BE2C (cell line): ENCODE results near the gene RGMA.

Experiments
- DNase-seq: peaks from one replicate; pipeline ENCODE4 v3.0.0-alpha.2; 2020
- H3K27me3 ChIP-seq: fragments of 250-450 bp; sonication (Bioruptor Pico); 2 replicates; pipeline ENCODE4 v1.5.1; 2020; ENCODE audit warnings: mild to moderate bottlenecking
- H3K36me3 ChIP-seq: fragments of 250-450 bp; sonication (Bioruptor Pico); 2 replicates; pipeline ENCODE4 v1.5.1; 2020; ENCODE audit warnings: mild to moderate bottlenecking
- H3K4me1 ChIP-seq: fragments of 250-450 bp; sonication (Bioruptor Pico); 2 replicates; pipeline ENCODE4 v1.5.1; 2020
- H3K4me3 ChIP-seq: 2 replicates; pipeline ENCODE4 v1.5.1; 2011; ENCODE audit warnings: low read depth, low read length
- H3K9me3 ChIP-seq: fragments of 250-450 bp; sonication (Bioruptor Pico); 2 replicates; pipeline ENCODE4 v1.5.1; 2020
- TF ChIP-seq, protein P1 (sequence below): IDR thresholded peaks from 2 replicates; pipeline ENCODE4 v1.5.1; 2012; ENCODE audit warnings: mild to moderate bottlenecking, low read depth, low read length

Gene RGMA

DNA sequence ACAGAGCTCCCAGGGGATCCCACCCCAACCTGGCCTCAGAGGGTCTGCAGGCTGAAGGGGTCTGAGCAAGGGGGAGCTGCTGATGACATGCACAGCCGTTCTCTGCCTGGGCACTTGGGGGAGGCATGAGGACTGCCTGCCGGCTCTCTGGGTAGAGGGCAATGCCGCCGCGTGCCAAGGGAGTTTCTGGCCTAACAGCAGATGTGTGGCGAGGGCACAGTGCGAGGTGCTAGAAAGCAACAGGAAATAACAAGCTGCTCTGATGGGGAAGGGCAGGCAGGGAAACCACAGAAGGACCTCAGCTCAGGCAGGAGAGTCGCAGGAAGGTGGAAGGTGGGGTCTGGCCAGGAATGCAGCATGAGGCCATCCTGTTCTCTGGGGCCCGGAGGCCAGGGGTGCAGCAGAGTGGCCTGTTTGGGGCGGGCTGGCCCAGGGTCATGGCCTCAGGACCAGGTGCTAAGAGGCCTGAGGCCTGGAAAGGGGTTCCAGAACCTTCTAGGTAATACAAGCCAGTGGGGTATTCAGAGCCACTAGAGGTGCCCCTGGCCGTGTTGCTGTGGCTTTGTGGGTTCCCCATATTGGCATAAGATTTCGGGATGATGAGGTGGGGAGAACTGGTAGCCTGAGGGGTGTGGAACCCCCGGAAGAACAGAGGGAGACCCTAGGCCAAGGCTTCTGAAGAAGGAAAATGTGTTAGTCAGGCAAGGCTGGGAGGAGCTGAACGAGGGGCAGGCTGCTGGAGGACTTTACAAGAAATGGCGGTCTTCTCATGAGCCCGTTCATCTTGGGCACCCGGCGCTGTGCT, 41.2 kb downstream of the RGMA start:
- Histone ChIP-seq H3K36me3 (no peaks in the 10 kb centered on the region; the same call in 1 of the 2 replicates), H3K9me3 (peaks cover 3% of the 10 kb centered on the region; the same call in 1 of the 2 replicates), H3K27me3 (no peaks in the 10 kb centered on the region), H3K4me3 (no peak overlapping the region), H3K4me1 (no peaks in the 10 kb centered on the region)
- no peak for DNase-seq
- TF ChIP-seq, protein P1, sequence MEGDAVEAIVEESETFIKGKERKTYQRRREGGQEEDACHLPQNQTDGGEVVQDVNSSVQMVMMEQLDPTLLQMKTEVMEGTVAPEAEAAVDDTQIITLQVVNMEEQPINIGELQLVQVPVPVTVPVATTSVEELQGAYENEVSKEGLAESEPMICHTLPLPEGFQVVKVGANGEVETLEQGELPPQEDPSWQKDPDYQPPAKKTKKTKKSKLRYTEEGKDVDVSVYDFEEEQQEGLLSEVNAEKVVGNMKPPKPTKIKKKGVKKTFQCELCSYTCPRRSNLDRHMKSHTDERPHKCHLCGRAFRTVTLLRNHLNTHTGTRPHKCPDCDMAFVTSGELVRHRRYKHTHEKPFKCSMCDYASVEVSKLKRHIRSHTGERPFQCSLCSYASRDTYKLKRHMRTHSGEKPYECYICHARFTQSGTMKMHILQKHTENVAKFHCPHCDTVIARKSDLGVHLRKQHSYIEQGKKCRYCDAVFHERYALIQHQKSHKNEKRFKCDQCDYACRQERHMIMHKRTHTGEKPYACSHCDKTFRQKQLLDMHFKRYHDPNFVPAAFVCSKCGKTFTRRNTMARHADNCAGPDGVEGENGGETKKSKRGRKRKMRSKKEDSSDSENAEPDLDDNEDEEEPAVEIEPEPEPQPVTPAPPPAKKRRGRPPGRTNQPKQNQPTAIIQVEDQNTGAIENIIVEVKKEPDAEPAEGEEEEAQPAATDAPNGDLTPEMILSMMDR: no peak

DNA sequence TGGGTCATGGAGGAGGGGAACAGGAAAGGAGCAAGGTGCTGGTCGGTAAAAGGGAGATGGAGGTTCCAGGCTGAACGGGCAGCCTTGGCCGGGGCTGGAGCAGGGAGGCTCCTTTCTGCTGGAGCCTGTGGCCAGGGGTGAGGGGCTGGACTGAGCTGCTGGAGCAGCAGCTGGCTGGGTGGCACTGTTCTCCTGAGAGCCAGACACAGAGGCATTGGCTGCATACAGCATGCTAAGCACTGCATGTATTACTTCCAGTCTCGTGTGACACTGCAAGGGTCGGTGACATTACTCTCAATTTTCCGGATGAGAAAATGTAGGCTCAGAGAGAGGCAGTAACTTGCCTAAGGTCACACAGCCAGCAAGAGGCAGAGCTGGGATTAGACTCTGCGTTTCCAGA, 42.3 kb downstream of the RGMA start:
- no peaks in the 10 kb centered on the region for H3K4me1 ChIP-seq

DNA sequence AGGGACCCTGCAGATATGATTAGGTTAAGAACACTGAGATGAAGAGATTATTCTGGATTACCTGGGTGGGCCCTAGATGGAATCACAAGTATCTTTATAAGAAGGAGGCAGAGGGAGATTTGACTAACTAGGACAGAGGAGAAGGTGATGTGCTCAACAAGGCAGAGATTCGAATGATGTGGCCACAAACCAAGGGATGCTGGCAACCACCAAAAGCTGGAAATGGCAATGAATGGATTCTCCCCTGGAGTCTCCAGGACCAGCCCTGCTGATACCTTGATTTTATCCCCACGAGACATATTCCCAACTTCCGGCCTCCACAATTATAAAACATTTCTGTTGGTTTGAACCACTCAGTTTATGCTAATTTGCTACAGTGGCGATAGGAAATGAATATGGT, 42.9 kb downstream of the RGMA start:
- TF ChIP-seq, protein P1: no peak
- H3K36me3 ChIP-seq: no peaks in the 10 kb centered on the region; the same call in 1 of the 2 replicates
- H3K4me1 ChIP-seq: no peaks in the 10 kb centered on the region
- no peak for DNase-seq
- H3K4me3 ChIP-seq: no peak overlapping the region
- peaks cover 3% of the 10 kb centered on the region; the same call in 1 of the 2 replicates for H3K9me3 ChIP-seq
- H3K27me3 ChIP-seq: no peaks in the 10 kb centered on the region

More for the DNA sequence above, 42.3 kb downstream of the RGMA start:
- H3K9me3 ChIP-seq: peaks cover 3% of the 10 kb centered on the region; the same call in 1 of the 2 replicates
- no peaks in the 10 kb centered on the region; the same call in 1 of the 2 replicates for H3K36me3 ChIP-seq
- TF ChIP-seq, protein P1: no peak
- DNase-seq: no peak
- no peak overlapping the region for H3K4me3 ChIP-seq
- H3K27me3 ChIP-seq: no peaks in the 10 kb centered on the region

DNA sequence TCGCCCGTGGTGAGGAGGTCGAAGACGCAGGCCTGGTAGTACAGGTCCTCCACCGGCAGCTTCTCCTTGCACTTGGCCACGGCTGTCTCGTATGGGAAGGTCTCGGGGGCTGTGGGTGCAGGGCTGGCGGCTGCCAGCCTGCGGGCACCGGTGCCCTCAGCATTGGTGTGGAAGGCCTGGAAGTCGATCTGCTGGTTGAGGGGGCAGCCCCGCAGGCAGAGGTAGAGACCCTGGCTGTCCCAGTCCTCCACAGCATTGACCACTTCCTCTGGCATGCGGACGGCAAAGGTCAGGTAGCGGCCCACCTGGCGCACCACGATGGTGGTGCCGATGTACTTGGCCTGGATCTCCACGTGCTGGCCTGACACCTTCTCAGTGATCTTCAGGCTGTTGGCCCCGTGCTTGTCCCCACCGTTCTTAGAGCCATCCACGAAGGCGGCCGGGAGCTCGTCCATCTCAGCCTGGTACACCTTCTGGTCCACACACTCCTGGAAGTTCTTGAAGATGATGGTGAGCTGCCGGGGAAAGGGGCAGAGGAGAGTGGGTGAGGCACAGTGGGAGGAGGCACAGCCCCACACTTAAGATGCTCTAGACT, 43.7 kb downstream of the RGMA start:
- H3K9me3 ChIP-seq: peaks cover 3% of the 10 kb centered on the region; the same call in 1 of the 2 replicates
- H3K4me1 ChIP-seq: no peaks in the 10 kb centered on the region
- H3K27me3 ChIP-seq: no peaks in the 10 kb centered on the region
- H3K36me3 ChIP-seq: no peaks in the 10 kb centered on the region; the same call in 1 of the 2 replicates
- no peak overlapping the region for H3K4me3 ChIP-seq
- DNase-seq: no peak
- TF ChIP-seq, protein P1: no peak

DNA sequence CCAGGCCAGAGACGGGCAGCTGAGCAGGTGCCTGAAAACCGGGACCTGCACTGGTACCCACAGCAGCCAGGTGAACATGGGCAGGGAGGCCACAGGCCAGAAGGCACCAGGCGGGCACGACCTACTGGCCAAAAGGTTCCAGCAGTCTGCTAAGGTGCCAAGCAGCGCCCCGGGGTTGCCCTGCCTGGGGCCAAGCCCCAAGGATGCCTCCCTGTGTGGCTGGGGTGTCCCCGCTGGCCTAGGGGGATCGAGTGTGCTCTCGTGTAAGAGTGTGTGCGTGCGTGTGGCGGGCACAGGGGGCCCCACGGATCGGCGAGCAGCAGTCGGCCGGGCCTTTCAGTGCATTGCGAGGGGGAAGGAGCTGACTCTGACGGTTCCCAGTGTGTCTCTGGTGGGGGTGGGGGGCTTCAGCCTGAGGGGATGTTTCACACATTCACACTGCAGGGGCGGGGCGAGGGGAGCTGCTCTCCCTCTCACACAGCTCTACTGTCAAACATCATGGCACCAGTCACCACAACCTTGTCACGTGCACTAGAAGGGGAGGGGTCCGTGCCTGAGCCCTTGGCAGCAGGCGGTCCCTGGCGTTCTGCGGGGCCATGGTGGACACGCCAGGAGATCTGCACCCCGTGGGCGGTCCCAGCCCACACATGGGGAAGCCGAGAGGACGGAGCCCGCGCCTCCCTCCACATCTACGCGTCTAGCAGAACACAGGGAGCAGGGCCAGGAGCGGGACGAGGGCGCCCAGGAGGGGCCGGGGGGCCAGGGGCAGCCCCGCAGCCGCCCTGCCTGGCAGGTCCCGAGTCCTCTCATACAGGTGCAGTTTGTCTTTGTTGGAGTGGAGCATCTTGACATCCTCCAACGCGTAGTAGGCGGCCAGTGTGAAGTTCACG, 44.5 kb downstream of the RGMA start:
- peaks cover 3% of the 10 kb centered on the region; the same call in 1 of the 2 replicates for H3K9me3 ChIP-seq
- H3K4me1 ChIP-seq: no peaks in the 10 kb centered on the region
- no peak for DNase-seq
- no peak overlapping the region for H3K4me3 ChIP-seq
- TF ChIP-seq, protein P1: no peak
- no peaks in the 10 kb centered on the region for H3K27me3 ChIP-seq
- no peaks in the 10 kb centered on the region; the same call in 1 of the 2 replicates for H3K36me3 ChIP-seq
